ENCODE data around the gene SH3D19.
A peak's percentile ranks its signal among the peaks of the same experiment; 100 is the strongest.
"Not testable (repeated sequence)": the region's sequence is repeated elsewhere in the genome, so short reads cannot be mapped to it uniquely, and the experiment has no call there.

The SH3D19 gene

DNA sequence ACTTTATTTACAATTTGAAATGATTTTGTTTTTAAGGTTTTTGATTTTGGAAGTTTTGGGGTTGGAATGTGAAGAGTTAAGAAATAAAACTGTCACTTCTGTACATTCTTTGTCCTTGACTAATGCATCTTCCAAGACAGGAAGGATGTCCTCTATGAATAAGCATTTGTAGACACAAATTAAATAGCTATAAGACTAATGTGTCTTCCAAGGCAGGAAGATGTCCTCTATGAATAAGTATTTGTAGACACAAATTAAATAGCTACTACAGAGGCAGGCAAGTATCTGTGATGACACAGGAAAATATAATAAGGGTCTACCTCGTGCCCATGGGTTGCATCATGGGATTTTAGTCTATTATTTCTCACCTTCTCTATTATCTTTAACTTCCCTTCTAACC lies 33.9 kb downstream of the SH3D19 start:
- H3K4me3 ChIP-seq (ENCODE audit: low read depth, low read length) = no peak overlapping the region
- DNase-seq (ENCODE audit: low read depth) = no peak

DNA sequence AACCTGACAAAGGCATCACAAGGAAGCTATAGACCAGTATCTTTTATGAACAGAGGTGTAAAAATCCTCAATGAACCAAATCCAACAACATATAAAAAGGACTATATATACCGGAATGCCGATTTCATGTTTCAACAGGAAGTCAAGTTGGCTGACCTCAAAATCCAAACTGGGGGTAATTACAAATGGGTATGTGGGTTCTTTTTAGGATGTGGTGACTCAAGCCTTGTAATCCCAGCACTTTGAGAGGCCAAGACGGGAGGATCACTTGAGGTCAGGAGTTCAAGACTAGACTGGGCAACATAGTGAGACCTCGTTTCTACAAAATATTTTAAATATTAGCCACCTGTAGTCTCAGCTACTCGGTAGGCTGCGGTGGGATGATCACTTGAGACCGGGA lies 38.0 kb downstream of the SH3D19 start:
- DNase-seq (ENCODE audit: low read depth) = no peak
- H3K4me3 ChIP-seq (ENCODE audit: low read depth, low read length) = no peak overlapping the region

DNA sequence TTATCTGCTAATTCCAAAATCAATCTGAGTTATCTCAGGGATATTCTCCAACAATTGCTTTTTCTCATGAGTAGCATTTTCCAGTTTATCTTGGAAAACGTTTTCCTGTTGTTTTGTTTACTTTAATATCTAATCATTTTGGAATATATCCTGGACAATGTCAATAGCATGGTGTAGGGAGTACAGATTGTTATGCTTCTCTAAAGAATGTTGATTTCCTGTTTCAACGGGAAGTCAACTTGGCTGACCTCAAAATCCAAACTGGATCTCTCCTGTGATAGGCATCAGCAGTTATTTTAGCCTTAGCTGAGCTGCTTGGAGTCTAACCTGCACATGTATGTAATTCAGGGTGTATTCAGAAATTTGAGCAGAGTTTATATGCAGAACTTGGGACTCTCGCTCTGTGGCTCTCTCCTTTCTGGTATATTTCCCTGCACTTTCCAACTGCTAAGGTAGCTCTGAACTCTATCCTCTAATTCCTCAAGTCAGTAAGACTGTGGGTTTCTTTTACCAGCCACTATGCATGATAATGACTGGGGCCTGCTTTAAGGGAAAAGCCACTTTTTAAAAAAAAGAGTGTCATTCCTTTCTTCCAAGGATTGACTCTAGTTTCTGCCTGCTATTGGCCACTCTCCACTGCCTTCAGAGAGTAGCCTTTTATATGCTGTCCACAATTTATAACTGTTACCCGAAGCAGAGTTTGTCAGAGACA lies 40.7 kb downstream of the SH3D19 start:
- DNase-seq (ENCODE audit: low read depth) = no peak
- H3K4me3 ChIP-seq (ENCODE audit: low read depth, low read length) = no peak overlapping the region

DNA sequence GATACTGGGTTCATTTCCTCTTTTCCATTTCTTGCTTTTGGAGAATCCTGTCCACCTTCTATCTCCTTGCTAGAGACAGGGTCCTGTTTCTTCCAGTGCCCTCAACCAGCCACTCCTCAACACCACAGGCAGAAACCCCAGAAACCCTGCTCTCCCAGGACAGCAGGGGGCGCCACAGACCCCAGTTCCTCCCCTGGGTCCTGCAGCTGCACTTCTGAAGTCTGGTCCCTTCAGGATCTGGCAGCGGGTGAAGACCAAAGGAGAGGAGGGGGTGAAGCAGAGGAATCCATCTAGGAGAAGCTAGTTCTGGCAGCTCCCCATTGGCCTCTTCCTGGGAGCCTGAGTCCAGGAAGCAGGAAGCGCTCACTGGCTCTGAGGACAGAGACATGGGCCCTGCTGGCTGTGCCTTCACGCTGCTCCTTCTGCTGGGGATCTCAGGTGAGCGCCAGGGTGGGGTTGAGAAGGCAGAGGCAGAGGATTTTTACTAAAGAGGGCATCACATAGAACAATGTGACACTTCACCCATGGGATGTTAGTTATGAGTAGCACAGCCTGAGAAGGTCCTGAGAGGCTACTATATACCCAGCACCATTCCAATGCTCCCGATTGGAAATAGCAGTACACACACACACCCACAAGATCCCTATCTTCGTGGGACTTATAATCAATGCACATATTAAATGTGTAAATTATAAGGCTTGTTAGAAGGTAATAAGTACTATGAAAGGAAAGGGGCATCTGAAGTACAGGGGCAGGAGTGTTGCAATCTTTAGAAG lies 48.4 kb downstream of the SH3D19 start, which contains the start of gene PRSS48:
PRSS48 (plus strand) TSS at position 375 of the 776 bp plus-strand sequence; CDS start at position 387, 12 bp downstream.
- DNase-seq (ENCODE audit: low read depth) = peak; percentile 4
- no peak within 1 kb of the TSS for H3K4me3 ChIP-seq (ENCODE audit: low read depth, low read length)

DNA sequence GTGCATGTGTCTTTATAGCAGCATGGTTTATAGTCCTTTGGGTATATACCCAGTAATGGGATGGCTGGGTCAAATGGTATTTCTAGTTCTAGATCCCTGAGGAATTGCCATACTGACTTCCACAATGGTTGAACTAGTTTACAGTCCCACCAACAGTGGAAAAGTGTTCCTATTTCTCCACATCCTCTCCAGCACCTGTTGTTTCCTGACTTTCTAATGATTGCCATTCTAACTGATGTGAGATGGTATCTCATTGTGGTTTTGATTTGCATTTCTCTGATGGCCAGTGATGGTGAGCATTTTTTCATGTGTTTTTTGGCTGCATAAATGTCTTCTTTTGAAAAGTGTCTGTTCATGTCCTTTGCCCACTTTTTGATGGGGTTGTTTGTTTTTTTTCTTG lies 56.5 kb downstream of the SH3D19 start:
- not testable (repeated sequence) for DNase-seq (ENCODE audit: low read depth); H3K4me3 ChIP-seq (ENCODE audit: low read depth, low read length)

DNA sequence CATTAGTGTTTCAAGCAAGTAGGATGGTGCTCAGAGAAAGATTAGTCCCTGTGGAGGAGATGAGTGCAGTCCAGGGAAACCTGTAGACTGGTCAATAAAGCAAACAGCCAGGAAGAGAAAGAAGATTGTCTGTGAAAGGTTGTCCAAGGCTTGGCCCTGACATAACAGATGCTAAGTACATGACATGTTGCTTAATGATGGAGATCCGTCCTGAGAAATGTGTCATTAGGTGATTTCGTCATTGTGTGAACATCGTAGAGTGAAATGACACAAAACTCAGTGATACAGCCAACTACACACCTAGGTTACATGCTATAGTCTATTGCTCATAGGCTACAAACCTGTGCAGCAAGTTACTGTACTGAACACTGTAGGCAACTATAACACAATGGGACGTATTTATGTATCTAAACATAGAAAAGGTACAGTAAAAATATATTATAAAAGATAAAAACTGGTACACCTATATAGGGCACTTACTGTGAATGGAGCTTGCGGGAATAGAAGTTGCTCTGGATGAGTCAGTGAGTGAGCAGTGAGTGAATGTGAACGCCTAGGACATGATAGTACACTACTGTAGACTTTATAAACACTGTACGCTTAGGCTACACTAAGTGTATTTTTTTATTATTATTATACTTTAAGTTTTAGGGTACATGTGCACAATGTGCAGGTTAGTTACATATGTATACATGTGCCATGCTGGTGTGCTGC lies 57.4 kb downstream of the SH3D19 start:
- no peak for DNase-seq (ENCODE audit: low read depth)
- H3K4me3 ChIP-seq (ENCODE audit: low read depth, low read length) = no peak overlapping the region

DNA sequence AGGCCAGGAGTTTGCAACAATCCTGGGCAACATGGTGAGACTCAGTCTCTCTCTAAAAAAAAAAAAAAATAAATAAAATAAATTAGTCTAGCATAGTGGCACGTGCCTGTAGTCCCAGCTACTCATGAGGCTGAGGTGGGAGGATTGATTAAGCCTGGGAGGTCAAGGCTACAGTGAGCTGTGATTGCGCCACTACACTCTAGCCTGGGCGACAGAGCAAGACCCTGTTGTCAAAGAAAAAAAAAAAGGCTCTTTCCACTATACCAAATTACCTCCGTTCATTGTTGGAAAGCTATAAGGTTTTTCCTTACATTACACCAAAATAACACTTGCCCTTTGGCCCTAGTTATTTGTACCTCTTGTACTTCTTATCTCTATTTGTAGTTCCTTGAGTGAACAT lies 58.3 kb downstream of the SH3D19 start:
- no peak for DNase-seq (ENCODE audit: low read depth)
- H3K4me3 ChIP-seq (ENCODE audit: low read depth, low read length) = no peak overlapping the region

DNA sequence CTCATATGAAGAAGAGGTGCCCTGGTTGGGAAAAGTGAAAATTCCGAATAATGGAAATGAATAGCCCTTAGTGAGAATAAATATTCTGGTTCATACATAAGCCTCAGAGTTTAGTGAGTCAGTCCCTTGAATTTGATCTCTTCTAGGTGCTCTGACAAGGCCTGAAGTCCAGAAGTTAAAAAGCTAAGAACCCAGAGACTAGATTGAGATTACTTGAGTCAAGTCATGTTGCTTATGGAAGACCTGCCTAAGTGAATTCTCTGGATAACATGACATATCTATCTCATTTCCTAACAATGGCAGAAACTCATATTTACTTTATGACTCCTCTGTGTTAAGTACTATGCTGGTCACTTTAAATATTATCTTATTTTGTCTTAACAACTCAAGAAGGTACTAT lies 58.9 kb downstream of the SH3D19 start:
- H3K4me3 ChIP-seq (ENCODE audit: low read depth, low read length) = no peak overlapping the region
- no peak for DNase-seq (ENCODE audit: low read depth)

DNA sequence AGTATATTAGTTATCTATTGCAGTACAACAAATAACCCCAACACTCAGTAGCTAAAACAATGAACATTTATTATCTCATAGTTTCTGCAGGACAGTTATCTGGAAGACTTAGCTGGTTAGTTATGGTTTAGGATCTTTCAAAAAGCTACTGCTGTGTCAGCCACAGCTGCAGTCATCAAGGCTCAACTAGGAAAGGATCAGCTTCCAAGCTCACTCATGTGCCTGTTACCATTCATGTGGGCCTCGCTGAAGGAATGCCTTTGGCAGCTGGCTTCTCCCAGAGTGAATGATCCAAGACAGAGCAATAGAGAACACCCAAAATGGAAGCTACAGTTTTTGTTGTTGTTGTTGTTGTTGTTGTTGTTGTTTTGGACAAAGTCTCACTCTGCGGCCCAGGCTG lies 62.0 kb downstream of the SH3D19 start:
- no peak for DNase-seq (ENCODE audit: low read depth)
- H3K4me3 ChIP-seq (ENCODE audit: low read depth, low read length) = no peak overlapping the region

DNA sequence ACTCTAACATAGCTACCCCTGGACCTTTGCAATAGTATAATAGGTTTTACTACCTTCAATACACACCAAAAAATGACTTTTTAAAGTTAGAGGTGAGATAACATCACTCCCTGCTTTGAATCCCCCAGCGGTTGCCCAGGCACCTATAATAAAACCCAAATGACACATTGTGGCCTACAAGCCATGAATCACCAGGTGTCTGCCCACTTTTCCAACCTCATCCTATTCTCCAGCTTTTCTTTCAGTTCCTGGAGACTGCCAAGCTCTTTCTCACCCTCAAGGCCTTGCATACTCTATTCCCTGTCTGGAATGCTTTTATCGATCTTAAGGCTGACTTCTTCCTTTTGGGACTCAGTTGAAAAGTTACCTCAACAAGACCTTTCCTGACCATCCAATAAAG lies 64.9 kb downstream of the SH3D19 start:
- H3K4me3 ChIP-seq (ENCODE audit: low read depth, low read length) = no peak overlapping the region

DNA sequence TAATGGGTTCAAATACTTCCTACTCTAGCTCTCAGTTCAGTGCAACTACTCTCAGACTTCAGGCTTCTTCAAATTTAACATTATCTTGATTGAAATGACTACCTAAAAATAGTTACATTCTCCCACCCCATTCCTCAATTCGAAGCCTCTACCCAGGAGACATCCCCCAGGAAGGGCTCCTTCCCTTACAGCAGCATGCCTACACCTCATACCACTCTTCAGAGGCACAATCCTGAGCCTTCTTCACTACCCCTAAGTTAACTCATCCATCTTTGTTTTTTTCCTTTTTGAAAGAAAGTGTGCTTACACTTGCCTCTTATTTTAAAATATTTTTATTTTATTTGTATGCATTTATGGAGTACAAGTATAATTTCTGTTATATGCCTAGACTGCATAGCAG lies 65.7 kb downstream of the SH3D19 start:
- no peak overlapping the region for H3K4me3 ChIP-seq (ENCODE audit: low read depth, low read length)
- no peak for DNase-seq (ENCODE audit: low read depth)

More for the DNA sequence above, 64.9 kb downstream of the SH3D19 start:
- DNase-seq (ENCODE audit: low read depth) = no peak

DNA sequence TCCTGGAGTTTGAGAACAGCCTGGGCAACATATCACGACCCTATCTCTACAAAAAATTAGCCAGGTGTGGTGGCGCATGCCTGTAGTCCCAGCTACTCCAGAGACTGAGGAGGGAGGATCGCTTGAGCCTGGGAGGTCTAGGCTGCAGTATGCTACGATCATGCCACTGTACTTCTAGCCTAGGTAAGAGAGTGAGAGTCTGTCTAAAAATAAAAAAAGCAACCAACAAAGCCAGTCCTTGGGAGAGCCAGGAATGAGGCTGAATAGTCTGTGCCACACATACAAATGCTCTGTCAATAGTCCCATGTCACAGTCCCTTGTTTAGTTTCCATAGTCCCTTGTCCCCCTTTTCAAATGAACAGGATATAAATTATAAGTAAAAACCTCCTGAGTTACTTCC lies 67.7 kb downstream of the SH3D19 start:
- H3K4me3 ChIP-seq (ENCODE audit: low read depth, low read length) = no peak overlapping the region
- no peak for DNase-seq (ENCODE audit: low read depth)

DNA sequence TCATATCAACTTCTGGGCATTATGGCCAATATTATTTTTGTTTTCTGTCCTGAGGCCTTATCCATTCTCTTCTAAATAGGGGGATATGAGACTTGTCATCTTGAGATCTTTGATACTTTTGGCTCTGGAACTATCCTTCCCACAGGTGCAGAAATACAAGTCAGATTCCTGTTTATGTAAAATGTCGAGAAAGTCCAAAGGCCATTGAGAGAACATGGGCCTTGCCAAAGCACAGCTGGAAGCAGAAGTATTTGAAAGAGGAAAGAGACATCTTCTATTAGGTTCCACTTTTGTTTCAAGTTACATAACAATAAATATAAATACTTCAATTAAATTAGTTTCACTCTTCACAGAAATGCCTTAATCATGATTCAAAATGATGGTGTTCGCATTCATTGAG lies 69.3 kb downstream of the SH3D19 start:
- DNase-seq (ENCODE audit: low read depth) = no peak
- H3K4me3 ChIP-seq (ENCODE audit: low read depth, low read length) = no peak overlapping the region

DNA sequence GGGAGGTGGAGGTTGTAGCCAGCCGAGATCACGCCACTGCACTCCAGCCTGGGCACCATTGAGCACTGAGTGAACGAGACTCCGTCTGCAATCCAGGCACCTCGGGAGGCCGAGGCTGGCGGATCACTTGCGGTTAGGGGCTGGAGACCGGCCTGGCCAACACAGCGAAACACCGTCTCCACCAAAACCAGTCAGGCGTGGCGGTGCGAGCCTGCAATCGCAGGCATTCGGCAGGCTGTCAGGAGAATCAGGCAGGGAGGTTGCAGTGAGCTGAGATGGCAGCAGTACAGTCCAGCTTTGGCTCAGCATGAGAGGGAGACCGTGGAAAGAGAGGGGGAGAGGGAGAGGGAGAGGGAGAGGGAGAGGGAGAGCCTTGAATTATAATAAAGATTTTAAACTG lies 69.7 kb downstream of the SH3D19 start:
- not testable (repeated sequence) for H3K4me3 ChIP-seq (ENCODE audit: low read depth, low read length); DNase-seq (ENCODE audit: low read depth)

DNA sequence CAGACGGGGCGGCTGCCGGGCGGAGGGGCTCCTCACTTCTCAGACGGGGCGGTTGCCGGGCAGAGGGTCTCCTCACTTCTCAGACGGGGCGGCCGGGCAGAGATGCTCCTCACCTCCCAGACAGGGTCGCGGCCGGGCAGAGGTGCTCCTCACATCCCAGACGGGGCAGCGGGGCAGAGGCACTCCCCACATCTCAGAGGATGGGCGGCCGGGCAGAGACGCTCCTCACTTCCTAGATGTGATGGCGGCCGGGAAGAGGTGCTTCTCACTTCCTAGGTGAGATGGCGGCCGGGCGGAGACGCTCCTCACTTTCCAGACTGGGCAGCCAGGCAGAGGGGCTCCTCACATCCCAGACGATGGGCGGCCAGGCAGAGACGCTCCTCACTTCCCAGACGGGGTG lies 70.2 kb downstream of the SH3D19 start:
- H3K4me3 ChIP-seq (ENCODE audit: low read depth, low read length); DNase-seq (ENCODE audit: low read depth): not testable (repeated sequence)

DNA sequence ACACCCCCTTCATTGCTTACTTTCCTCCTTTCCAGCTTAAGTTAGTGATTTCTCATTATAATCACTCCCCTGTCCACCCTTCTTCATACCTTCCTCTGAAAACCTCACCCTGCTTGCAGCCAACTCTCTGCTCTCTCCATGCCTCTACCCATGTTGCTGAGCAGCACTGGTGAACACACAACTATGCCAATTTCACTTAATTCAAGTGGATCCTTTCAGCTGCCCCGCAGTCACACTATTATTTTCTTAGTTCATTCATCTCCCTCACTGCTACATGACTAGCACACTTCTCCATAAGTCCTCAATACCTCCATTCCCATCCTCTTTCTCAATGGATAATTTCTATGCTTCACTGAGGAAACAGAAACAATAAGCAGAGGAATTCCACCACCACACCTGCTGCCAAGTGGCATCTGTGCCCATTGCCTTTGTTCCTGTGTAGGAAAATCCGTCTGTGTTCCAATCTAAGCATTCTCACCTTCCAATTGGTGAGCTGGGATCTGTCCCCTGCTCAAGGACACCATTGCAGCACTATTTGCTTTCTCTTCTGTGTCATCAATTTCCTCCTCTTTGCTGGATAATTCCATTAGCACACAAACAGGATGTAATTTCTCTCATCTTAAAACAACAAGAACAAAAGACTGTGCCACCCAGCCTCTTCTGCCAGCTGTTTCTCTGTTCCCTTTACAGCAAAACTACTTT lies 73.7 kb downstream of the SH3D19 start:
- DNase-seq (ENCODE audit: low read depth) = no peak

DNA sequence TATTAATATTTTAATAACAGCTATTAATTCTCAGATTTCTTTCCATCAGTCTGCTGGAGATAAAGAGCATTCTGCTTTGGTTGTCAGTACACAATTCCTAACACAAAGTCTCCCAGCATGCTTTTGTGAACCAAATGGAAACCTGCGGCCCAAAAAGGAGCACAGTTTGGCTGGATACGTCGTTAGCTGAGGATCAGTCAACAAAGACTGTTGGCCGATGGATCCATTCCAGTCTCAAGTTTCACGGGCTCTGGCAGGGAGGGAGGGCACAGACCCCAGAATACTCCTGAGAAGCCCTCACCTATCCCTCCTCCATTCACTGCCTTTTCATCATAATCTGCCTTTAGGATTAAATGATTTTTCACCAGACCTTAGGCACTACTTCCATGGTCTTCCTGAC lies 74.7 kb downstream of the SH3D19 start:
- no peak for DNase-seq (ENCODE audit: low read depth)
- no peak overlapping the region for H3K4me3 ChIP-seq (ENCODE audit: low read depth, low read length)

More for the DNA sequence above, 73.7 kb downstream of the SH3D19 start:
- H3K4me3 ChIP-seq (ENCODE audit: low read depth, low read length) = no peak overlapping the region

DNA sequence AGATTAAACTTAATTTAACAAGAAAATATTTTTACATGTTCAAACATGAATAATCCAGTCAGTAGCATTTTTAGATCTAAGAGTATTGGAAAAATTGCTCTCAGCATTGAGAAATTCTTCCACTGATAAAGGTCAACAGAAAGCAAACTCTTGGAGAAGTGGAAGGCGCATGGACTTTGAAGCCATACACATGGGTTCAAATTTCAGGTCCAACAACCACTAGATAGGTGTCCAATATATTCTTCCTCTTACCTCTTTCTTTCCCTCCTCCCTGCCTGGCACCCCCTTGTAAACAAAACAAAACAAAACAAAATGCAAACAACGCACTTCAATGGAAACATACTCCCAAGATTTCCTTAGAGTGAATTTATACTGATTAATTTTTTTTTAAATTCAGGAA lies 76.9 kb downstream of the SH3D19 start:
- no peak for DNase-seq (ENCODE audit: low read depth)
- H3K4me3 ChIP-seq (ENCODE audit: low read depth, low read length) = no peak overlapping the region

DNA sequence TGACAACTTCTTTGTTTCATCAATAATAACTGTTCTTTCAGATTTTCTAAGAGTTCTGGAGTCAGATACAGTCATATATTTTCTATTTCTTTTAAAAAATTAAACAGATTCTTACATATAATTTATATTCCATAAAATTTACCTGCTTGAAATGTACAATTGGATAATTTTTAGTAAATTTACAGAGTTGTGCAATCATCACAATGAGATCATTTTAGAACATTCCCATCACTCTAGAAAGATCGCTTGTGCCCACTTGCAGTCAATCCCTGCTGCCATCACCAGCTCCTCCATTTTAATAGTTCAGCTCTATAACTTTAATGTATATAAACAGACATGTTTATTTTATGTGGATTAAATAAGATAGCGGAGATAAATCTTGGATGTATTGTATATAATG lies 78.0 kb downstream of the SH3D19 start:
- DNase-seq (ENCODE audit: low read depth) = no peak
- no peak overlapping the region for H3K4me3 ChIP-seq (ENCODE audit: low read depth, low read length)

DNA sequence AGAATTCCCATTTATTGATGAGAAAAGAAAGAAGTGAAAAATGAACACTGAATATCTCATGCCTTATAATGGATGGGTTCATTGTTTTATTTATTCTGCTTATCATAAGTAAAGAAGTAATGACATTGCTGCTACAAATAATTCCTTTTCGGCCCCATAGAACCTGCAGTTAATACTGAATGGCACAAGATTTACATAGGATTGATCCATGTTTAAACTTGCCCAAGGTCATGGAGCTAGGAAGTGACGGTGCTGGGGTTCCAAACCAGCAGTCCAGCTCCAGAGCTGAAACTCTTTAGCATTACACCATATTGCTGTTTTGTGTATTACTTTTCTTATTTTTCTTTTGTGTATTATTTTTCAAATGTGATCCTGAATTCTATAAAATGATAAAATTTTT lies 78.7 kb downstream of the SH3D19 start:
- no peak overlapping the region for H3K4me3 ChIP-seq (ENCODE audit: low read depth, low read length)
- DNase-seq (ENCODE audit: low read depth) = no peak
